Measurements from ENCODE around the gene ABCD4.
"Not testable (repeated sequence)": the region's sequence is repeated elsewhere in the genome, so short reads cannot be mapped to it uniquely, and the experiment has no call there.

ABCD4 gene

DNA sequence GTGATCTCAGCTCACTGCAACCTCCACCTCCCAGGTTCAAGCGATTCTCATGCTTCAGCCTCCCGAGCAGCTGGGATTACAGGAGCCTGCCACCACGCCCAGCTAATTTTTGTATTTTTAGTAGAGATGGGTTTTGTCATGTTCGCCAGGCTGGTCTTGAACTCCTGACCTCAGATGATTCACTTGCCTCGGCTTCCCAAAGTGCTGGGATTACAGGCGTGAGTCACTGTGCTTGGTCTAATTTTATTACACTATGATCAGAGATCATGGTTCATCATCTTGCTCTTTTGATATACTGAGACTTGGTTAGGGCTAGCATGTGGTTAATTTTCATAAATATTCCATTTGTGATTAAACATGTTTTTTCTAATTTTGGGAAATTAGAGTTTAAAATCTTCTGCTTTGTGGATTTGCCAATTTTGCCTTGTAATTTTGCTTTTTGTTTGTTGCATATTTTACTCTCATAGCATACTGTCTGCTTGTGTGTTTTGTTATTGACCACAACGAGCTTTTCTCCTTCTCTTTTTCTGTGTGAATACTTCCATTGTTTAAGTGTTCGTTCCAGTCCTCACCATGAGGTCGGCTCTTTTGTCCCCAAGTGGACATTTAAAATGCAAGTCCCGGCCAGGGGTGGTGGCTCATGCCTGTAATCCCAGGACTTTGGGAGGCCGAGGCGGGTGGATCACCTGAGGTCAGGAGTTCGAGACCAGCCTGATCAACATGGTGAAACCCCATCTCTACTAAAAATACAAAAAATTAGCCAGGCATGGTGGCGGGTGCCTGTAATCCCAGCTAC is 32.2 kb downstream of the ABCD4 start:
- not testable (repeated sequence) for H3K27me3 ChIP-seq (ENCODE audit: low read depth, low read length); H3K4me3 ChIP-seq (ENCODE audit: low read depth in 1 of 2, low read length in 2 of 2); H3K27ac ChIP-seq (ENCODE audit: low read length); H3K36me3 ChIP-seq (ENCODE audit: control insufficient read depth in 1 of 2, insufficient read depth in 2 of 2, low read length in 2 of 2); H3K4me1 ChIP-seq (ENCODE audit: control insufficient read depth in 1 of 2, insufficient read depth in 2 of 2, low read length in 2 of 2); H3K9me3 ChIP-seq (ENCODE audit: control insufficient read depth in 1 of 2, low read length in 2 of 2)

DNA sequence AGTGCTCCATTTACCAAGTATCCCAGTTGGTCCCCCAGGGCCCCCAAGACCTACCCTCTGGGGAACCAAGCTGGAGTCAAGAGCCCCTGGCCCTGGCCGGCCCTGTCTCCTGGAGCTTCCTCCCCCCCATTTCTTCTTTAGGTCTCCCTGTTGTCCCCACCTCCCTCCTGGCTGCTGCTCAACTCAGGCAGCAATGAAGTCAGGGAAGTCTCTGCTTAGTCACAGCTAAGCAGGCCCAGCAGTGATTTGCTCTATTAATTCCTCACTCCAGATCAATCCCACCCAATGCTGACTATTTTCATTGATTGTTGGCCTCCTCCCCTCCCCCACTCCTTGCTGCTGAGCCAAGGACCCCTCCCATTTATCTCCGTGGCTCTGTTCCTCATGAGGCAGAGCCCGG is 35.1 kb downstream of the ABCD4 start:
- H3K27me3 ChIP-seq (ENCODE audit: low read depth, low read length) = no peaks in the 10 kb centered on the region
- no peak overlapping the region for H3K4me3 ChIP-seq (ENCODE audit: low read depth in 1 of 2, low read length in 2 of 2)
- H3K27ac ChIP-seq (ENCODE audit: low read length) = no peak overlapping the region
- H3K36me3 ChIP-seq (ENCODE audit: control insufficient read depth in 1 of 2, insufficient read depth in 2 of 2, low read length in 2 of 2) = no peaks in the 10 kb centered on the region
- no peaks in the 10 kb centered on the region for H3K4me1 ChIP-seq (ENCODE audit: control insufficient read depth in 1 of 2, insufficient read depth in 2 of 2, low read length in 2 of 2)
- no peaks in the 10 kb centered on the region for H3K9me3 ChIP-seq (ENCODE audit: control insufficient read depth in 1 of 2, low read length in 2 of 2)

DNA sequence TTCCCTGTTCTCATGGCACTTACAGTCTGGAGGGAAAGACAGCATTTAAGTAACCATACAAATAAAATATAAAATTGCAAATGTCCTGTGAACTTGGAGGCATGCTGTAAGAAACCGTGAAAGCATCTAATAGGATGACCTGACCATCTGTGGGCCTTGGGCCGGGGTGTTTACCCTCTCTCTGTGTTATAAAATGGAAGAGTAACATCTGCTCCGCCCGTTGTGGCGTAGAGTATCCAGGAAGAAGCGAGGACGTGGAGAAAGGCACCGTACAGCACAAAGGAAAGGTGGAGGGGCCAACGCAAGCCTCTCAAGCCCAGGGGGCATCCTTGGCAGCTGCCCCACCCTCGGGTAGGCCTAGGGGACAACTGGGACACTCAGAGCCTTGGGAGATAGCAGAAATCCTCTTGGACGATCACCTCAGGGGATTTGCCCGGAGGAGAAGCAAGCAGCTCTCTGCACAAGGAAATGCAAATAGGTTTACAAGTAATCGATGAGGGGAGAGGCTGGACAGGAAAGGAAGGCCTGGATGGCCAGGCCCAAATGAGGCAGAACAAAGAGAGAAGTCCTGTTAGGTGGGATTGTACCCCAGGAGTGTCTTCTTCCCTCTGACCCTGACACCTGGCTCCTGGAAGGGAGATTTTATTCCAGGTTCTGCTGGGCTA is 37.3 kb downstream of the ABCD4 start:
- Histone ChIP-seq H3K27me3 (ENCODE audit: low read depth, low read length) (no peaks in the 10 kb centered on the region), H3K9me3 (ENCODE audit: control insufficient read depth in 1 of 2, low read length in 2 of 2) (no peaks in the 10 kb centered on the region), H3K27ac (ENCODE audit: low read length) (no peak overlapping the region), H3K36me3 (ENCODE audit: control insufficient read depth in 1 of 2, insufficient read depth in 2 of 2, low read length in 2 of 2) (no peaks in the 10 kb centered on the region), H3K4me3 (ENCODE audit: low read depth in 1 of 2, low read length in 2 of 2) (no peak overlapping the region), H3K4me1 (ENCODE audit: control insufficient read depth in 1 of 2, insufficient read depth in 2 of 2, low read length in 2 of 2) (no peaks in the 10 kb centered on the region)

GRCh38 chr14:74263921-74264320 is 38.8 kb downstream of the ABCD4 start:
- Histone ChIP-seq H3K9me3 (ENCODE audit: control insufficient read depth in 1 of 2, low read length in 2 of 2) (no peaks in the 10 kb centered on the region), H3K36me3 (ENCODE audit: control insufficient read depth in 1 of 2, insufficient read depth in 2 of 2, low read length in 2 of 2) (no peaks in the 10 kb centered on the region), H3K4me1 (ENCODE audit: control insufficient read depth in 1 of 2, insufficient read depth in 2 of 2, low read length in 2 of 2) (no peaks in the 10 kb centered on the region), H3K4me3 (ENCODE audit: low read depth in 1 of 2, low read length in 2 of 2) (no peak overlapping the region), H3K27ac (ENCODE audit: low read length) (no peak overlapping the region), H3K27me3 (ENCODE audit: low read depth, low read length) (no peaks in the 10 kb centered on the region)

GRCh38 chr14:74263181-74263580 is 39.6 kb downstream of the ABCD4 start:
- no peak overlapping the region for H3K27ac ChIP-seq (ENCODE audit: low read length)
- no peaks in the 10 kb centered on the region for H3K36me3 ChIP-seq (ENCODE audit: control insufficient read depth in 1 of 2, insufficient read depth in 2 of 2, low read length in 2 of 2)
- no peaks in the 10 kb centered on the region for H3K9me3 ChIP-seq (ENCODE audit: control insufficient read depth in 1 of 2, low read length in 2 of 2)
- H3K4me1 ChIP-seq (ENCODE audit: control insufficient read depth in 1 of 2, insufficient read depth in 2 of 2, low read length in 2 of 2) = peaks cover 0 to 2% of the 10 kb centered on the region in 2 donors
- no peaks in the 10 kb centered on the region for H3K27me3 ChIP-seq (ENCODE audit: low read depth, low read length)
- no peak overlapping the region for H3K4me3 ChIP-seq (ENCODE audit: low read depth in 1 of 2, low read length in 2 of 2)

- no peaks in the 10 kb centered on the region for H3K36me3 ChIP-seq (ENCODE audit: control insufficient read depth in 1 of 2, insufficient read depth in 2 of 2, low read length in 2 of 2)
- H3K4me3 ChIP-seq (ENCODE audit: low read depth in 1 of 2, low read length in 2 of 2) = no peak overlapping the region
- H3K27me3 ChIP-seq (ENCODE audit: low read depth, low read length) = no peaks in the 10 kb centered on the region
- H3K4me1 ChIP-seq (ENCODE audit: control insufficient read depth in 1 of 2, insufficient read depth in 2 of 2, low read length in 2 of 2) = peaks cover 0 to 10% of the 10 kb centered on the region in 2 donors
- H3K9me3 ChIP-seq (ENCODE audit: control insufficient read depth in 1 of 2, low read length in 2 of 2) = no peaks in the 10 kb centered on the region
- H3K27ac ChIP-seq (ENCODE audit: low read length) = no peak overlapping the region
Measured at GRCh38 chr14:74262076-74262475, 40.7 kb downstream of the ABCD4 start.

- Histone ChIP-seq H3K9me3 (ENCODE audit: control insufficient read depth in 1 of 2, low read length in 2 of 2) (no peaks in the 10 kb centered on the region), H3K27ac (ENCODE audit: low read length) (no peak overlapping the region), H3K4me1 (ENCODE audit: control insufficient read depth in 1 of 2, insufficient read depth in 2 of 2, low read length in 2 of 2) (peaks cover 0 to 13% of the 10 kb centered on the region in 2 donors), H3K27me3 (ENCODE audit: low read depth, low read length) (no peaks in the 10 kb centered on the region), H3K36me3 (ENCODE audit: control insufficient read depth in 1 of 2, insufficient read depth in 2 of 2, low read length in 2 of 2) (no peaks in the 10 kb centered on the region), H3K4me3 (ENCODE audit: low read depth in 1 of 2, low read length in 2 of 2) (no peak overlapping the region)
Measured at GRCh38 chr14:74261288-74261687, 41.4 kb downstream of the ABCD4 start.

GRCh38 chr14:74260525-74261233 is 42.1 kb downstream of the ABCD4 start:
- Histone ChIP-seq H3K27me3 (ENCODE audit: low read depth, low read length) (no peaks in the 10 kb centered on the region), H3K27ac (ENCODE audit: low read length) (no peak overlapping the region), H3K4me3 (ENCODE audit: low read depth in 1 of 2, low read length in 2 of 2) (no peak overlapping the region), H3K9me3 (ENCODE audit: control insufficient read depth in 1 of 2, low read length in 2 of 2) (no peaks in the 10 kb centered on the region), H3K36me3 (ENCODE audit: control insufficient read depth in 1 of 2, insufficient read depth in 2 of 2, low read length in 2 of 2) (no peaks in the 10 kb centered on the region), H3K4me1 (ENCODE audit: control insufficient read depth in 1 of 2, insufficient read depth in 2 of 2, low read length in 2 of 2) (peaks cover 0 to 13% of the 10 kb centered on the region in 2 donors)

GRCh38 chr14:74259513-74259912 is 43.2 kb downstream of the ABCD4 start:
- no peaks in the 10 kb centered on the region for H3K27me3 ChIP-seq (ENCODE audit: low read depth, low read length)
- peaks cover 0 to 13% of the 10 kb centered on the region in 2 donors for H3K4me1 ChIP-seq (ENCODE audit: control insufficient read depth in 1 of 2, insufficient read depth in 2 of 2, low read length in 2 of 2)
- H3K4me3 ChIP-seq (ENCODE audit: low read depth in 1 of 2, low read length in 2 of 2) = no peak overlapping the region
- no peak overlapping the region for H3K27ac ChIP-seq (ENCODE audit: low read length)
- H3K36me3 ChIP-seq (ENCODE audit: control insufficient read depth in 1 of 2, insufficient read depth in 2 of 2, low read length in 2 of 2) = no peaks in the 10 kb centered on the region
- no peaks in the 10 kb centered on the region for H3K9me3 ChIP-seq (ENCODE audit: control insufficient read depth in 1 of 2, low read length in 2 of 2)

DNA sequence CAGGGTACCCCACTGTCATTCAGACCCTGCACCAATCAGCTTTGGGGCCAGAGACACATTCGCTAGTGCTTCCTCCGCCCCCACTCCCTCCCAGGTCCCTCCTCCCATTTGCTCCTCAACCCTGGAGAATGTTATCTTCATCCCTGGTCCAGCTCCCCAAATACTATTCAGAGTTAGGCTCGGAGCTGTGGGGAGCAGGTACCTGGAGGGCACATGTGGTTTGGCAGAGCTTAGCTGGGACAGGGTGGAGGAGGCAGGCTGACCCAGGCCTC is 44.0 kb downstream of the ABCD4 start:
- peak overlapping the region in 1 of 2 donors; percentile 76 for H3K4me3 ChIP-seq (ENCODE audit: low read depth in 1 of 2, low read length in 2 of 2)

DNA sequence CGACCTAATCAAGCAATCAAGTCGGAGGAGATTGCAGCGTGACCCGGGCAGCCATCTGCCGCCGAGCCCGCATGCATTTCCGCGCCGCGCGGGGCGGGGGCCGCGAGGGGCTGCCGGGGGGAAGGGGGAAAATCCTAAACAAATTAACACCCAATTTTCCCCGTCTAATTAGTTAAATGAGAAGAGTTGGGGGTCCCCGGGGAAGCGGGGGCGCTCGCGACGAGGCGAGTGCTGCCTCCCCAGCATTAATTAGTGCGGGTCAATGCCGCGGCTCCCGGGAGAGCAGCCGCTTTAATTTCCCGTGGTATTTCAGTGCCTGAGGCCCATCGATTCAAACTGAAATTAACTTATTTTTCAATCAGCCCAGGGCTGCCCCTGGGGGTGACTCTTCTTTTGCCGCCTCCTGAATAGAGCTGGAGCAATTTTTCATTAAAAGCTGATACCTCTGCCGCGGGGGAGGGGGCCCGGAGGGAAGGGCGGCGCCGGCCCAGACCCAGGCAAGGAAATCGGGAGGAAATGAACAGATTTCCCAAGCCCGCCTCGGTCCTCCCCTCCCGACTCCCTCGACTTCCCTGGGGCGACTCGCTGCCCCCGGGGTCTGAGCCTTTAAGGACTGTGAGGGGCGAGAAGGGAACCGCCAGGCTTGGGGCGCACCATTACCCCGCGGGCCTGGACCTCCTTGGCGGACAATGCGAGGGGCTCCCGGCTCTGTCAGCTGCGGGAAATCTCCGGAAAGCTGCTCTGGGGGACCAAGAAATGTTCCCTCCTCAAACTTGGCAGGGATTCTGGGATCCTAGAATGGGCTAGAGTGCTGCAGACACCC is 44.6 kb downstream of the ABCD4 start:
- Histone ChIP-seq H3K36me3 (ENCODE audit: control insufficient read depth in 1 of 2, insufficient read depth in 2 of 2, low read length in 2 of 2) (no peaks in the 10 kb centered on the region), H3K27me3 (ENCODE audit: low read depth, low read length) (no peaks in the 10 kb centered on the region), H3K9me3 (ENCODE audit: control insufficient read depth in 1 of 2, low read length in 2 of 2) (no peaks in the 10 kb centered on the region), H3K4me3 (ENCODE audit: low read depth in 1 of 2, low read length in 2 of 2) (peak overlapping the region; percentile 60 to 76), H3K4me1 (ENCODE audit: control insufficient read depth in 1 of 2, insufficient read depth in 2 of 2, low read length in 2 of 2) (peaks cover 0 to 13% of the 10 kb centered on the region in 2 donors), H3K27ac (ENCODE audit: low read length) (no peak overlapping the region)

More for the DNA sequence above, 44.0 kb downstream of the ABCD4 start:
- Histone ChIP-seq H3K27me3 (ENCODE audit: low read depth, low read length) (no peaks in the 10 kb centered on the region), H3K36me3 (ENCODE audit: control insufficient read depth in 1 of 2, insufficient read depth in 2 of 2, low read length in 2 of 2) (no peaks in the 10 kb centered on the region), H3K9me3 (ENCODE audit: control insufficient read depth in 1 of 2, low read length in 2 of 2) (no peaks in the 10 kb centered on the region), H3K27ac (ENCODE audit: low read length) (no peak overlapping the region), H3K4me1 (ENCODE audit: control insufficient read depth in 1 of 2, insufficient read depth in 2 of 2, low read length in 2 of 2) (peaks cover 0 to 13% of the 10 kb centered on the region in 2 donors)

All from muscle layer of duodenum (tissue), 2 donors.